ENCODE data around the gene ASZ1. TPM values are rescaled to one million over a fixed set of nuclear protein-coding genes. Genes with fewer than 3 reads are reported as not detected.
"Not testable (repeated sequence)": the region's sequence is repeated elsewhere in the genome, so short reads cannot be mapped to it uniquely, and the experiment has no call there.

ASZ1 gene
- total RNA-seq, 1 experiment from 2014 or later: not detected

GRCh38 chr7:117414591-117414990 is 12.7 kb downstream of the ASZ1 start:
- not testable (repeated sequence) for H3K27ac ChIP-seq, H3K27me3 ChIP-seq

GRCh38 chr7:117412946-117413559 is 14.2 kb downstream of the ASZ1 start:
- Histone ChIP-seq H3K36me3 (no peaks in the 10 kb centered on the region), H3K4me1 (no peaks in the 10 kb centered on the region; the same call in 1 of the 2 replicates), H3K27me3 (no peaks in the 10 kb centered on the region), H3K27ac (no peak overlapping the region), H3K9me3 (replicated peaks) (no peaks in the 10 kb centered on the region), H3K4me3 (no peak overlapping the region)
- no peak for DNase-seq

More at GRCh38 chr7:117414591-117414990, 12.7 kb downstream of the ASZ1 start:
- not testable (repeated sequence) for H3K36me3 ChIP-seq; H3K4me1 ChIP-seq; H3K4me3 ChIP-seq; DNase-seq; H3K9me3 ChIP-seq (replicated peaks)

GRCh38 chr7:117412390-117412789 is 14.9 kb downstream of the ASZ1 start:
- H3K36me3 ChIP-seq: no peaks in the 10 kb centered on the region
- H3K27ac ChIP-seq: no peak overlapping the region
- no peaks in the 10 kb centered on the region; the same call in 1 of the 2 replicates for H3K4me1 ChIP-seq
- DNase-seq: no peak
- H3K4me3 ChIP-seq: no peak overlapping the region
- H3K27me3 ChIP-seq: no peaks in the 10 kb centered on the region
- no peaks in the 10 kb centered on the region for H3K9me3 ChIP-seq (replicated peaks)

GRCh38 chr7:117411539-117411938 is 15.8 kb downstream of the ASZ1 start:
- Histone ChIP-seq H3K27ac (no peak overlapping the region), H3K4me1 (no peaks in the 10 kb centered on the region; the same call in 1 of the 2 replicates), H3K36me3 (no peaks in the 10 kb centered on the region), H3K27me3 (no peaks in the 10 kb centered on the region), H3K4me3 (no peak overlapping the region), H3K9me3 (replicated peaks) (no peaks in the 10 kb centered on the region)
- DNase-seq: no peak

GRCh38 chr7:117408831-117409230 is 18.5 kb downstream of the ASZ1 start:
- no peaks in the 10 kb centered on the region for H3K9me3 ChIP-seq (replicated peaks)
- DNase-seq: no peak
- no peak overlapping the region for H3K27ac ChIP-seq
- no peaks in the 10 kb centered on the region for H3K27me3 ChIP-seq
- no peaks in the 10 kb centered on the region; the same call in 1 of the 2 replicates for H3K4me1 ChIP-seq
- H3K36me3 ChIP-seq: no peaks in the 10 kb centered on the region
- H3K4me3 ChIP-seq: no peak overlapping the region

- H3K4me3 ChIP-seq: no peak overlapping the region
- no peak for DNase-seq
- no peaks in the 10 kb centered on the region for H3K27me3 ChIP-seq
- no peaks in the 10 kb centered on the region; the same call in 1 of the 2 replicates for H3K4me1 ChIP-seq
- H3K36me3 ChIP-seq: no peaks in the 10 kb centered on the region
- no peaks in the 10 kb centered on the region for H3K9me3 ChIP-seq (replicated peaks)
- H3K27ac ChIP-seq: no peak overlapping the region
Measured at GRCh38 chr7:117405519-117405918, 21.8 kb downstream of the ASZ1 start.

- no peaks in the 10 kb centered on the region for H3K36me3 ChIP-seq
- no peak for DNase-seq
- no peak overlapping the region for H3K4me3 ChIP-seq
- H3K4me1 ChIP-seq: no peaks in the 10 kb centered on the region
- H3K27me3 ChIP-seq: no peaks in the 10 kb centered on the region
- no peaks in the 10 kb centered on the region for H3K9me3 ChIP-seq (replicated peaks)
- no peak overlapping the region for H3K27ac ChIP-seq
Measured at GRCh38 chr7:117403737-117404136, 23.6 kb downstream of the ASZ1 start.

GRCh38 chr7:117402109-117402508 is 25.2 kb downstream of the ASZ1 start:
- no peaks in the 10 kb centered on the region for H3K4me1 ChIP-seq
- no peaks in the 10 kb centered on the region for H3K9me3 ChIP-seq (replicated peaks)
- H3K4me3 ChIP-seq: no peak overlapping the region
- H3K27me3 ChIP-seq: no peaks in the 10 kb centered on the region
- H3K36me3 ChIP-seq: no peaks in the 10 kb centered on the region
- no peak overlapping the region for H3K27ac ChIP-seq
- peak; percentile 8 to 17 for DNase-seq

- H3K4me1 ChIP-seq: no peaks in the 10 kb centered on the region
- H3K36me3 ChIP-seq: no peaks in the 10 kb centered on the region
- no peak overlapping the region for H3K27ac ChIP-seq
- H3K9me3 ChIP-seq (replicated peaks): no peaks in the 10 kb centered on the region
- no peak overlapping the region for H3K4me3 ChIP-seq
- peak in 1 of 2 experiments; percentile 29 for DNase-seq
- H3K27me3 ChIP-seq: no peaks in the 10 kb centered on the region
Measured at GRCh38 chr7:117401293-117402002, 25.8 kb downstream of the ASZ1 start.

GRCh38 chr7:117399820-117400422 is 27.4 kb downstream of the ASZ1 start:
- H3K4me1 ChIP-seq: peaks cover 4% of the 10 kb centered on the region
- DNase-seq: no peak
- no peak overlapping the region for H3K27ac ChIP-seq
- H3K4me3 ChIP-seq: no peak overlapping the region
- no peaks in the 10 kb centered on the region for H3K36me3 ChIP-seq
- H3K9me3 ChIP-seq (replicated peaks): no peaks in the 10 kb centered on the region
- H3K27me3 ChIP-seq: no peaks in the 10 kb centered on the region

GRCh38 chr7:117395743-117396142 is 31.6 kb downstream of the ASZ1 start:
- Histone ChIP-seq H3K36me3 (no peaks in the 10 kb centered on the region), H3K4me3 (no peak overlapping the region), H3K9me3 (replicated peaks) (no peaks in the 10 kb centered on the region), H3K27me3 (no peaks in the 10 kb centered on the region), H3K4me1 (peaks cover 7% of the 10 kb centered on the region), H3K27ac (no peak overlapping the region)
- peak in 1 of 2 experiments; percentile 72 for DNase-seq

- Histone ChIP-seq H3K4me3 (no peak overlapping the region), H3K27me3 (no peaks in the 10 kb centered on the region), H3K36me3 (no peaks in the 10 kb centered on the region), H3K27ac (no peak overlapping the region), H3K4me1 (peaks cover 7% of the 10 kb centered on the region), H3K9me3 (replicated peaks) (no peaks in the 10 kb centered on the region)
- DNase-seq: no peak
Measured at GRCh38 chr7:117393781-117394180, 33.5 kb downstream of the ASZ1 start.

GRCh38 chr7:117389871-117390270 is 37.4 kb downstream of the ASZ1 start:
- H3K4me1 ChIP-seq: peaks cover 11% of the 10 kb centered on the region
- H3K36me3 ChIP-seq: no peaks in the 10 kb centered on the region

GRCh38 chr7:117386110-117386706 is 41.1 kb downstream of the ASZ1 start:
- H3K27me3 ChIP-seq: no peaks in the 10 kb centered on the region
- H3K4me3 ChIP-seq: no peak overlapping the region
- peaks cover 26% of the 10 kb centered on the region for H3K4me1 ChIP-seq
- DNase-seq: no peak
- H3K9me3 ChIP-seq (replicated peaks): no peaks in the 10 kb centered on the region
- H3K36me3 ChIP-seq: no peaks in the 10 kb centered on the region
- no peak overlapping the region for H3K27ac ChIP-seq

More at GRCh38 chr7:117389871-117390270, 37.4 kb downstream of the ASZ1 start:
- H3K27ac ChIP-seq: no peak overlapping the region
- no peak overlapping the region for H3K4me3 ChIP-seq
- no peaks in the 10 kb centered on the region for H3K9me3 ChIP-seq (replicated peaks)
- no peaks in the 10 kb centered on the region for H3K27me3 ChIP-seq
- no peak for DNase-seq

Data from SJCRH30 (cell line).